Left renal pelvis (tissue), 4 donors: ENCODE data around the gene PRUNE1. TPM values are rescaled to one million over a fixed set of nuclear protein-coding genes. Genes with fewer than 3 reads are reported as not detected.

ENCODE experiments used
- DNase-seq, 4 donors: peaks; one replicate each; pipeline ENCODE4 v3.0.0-alpha.2; 2013; ENCODE audit warnings: low read depth in 4 of 4, low spot score in 3 of 4
- polyA plus RNA-seq, 4 donors: library from polyadenylated mRNA; unstranded; fragments of 120-200 nt; gene quantifications; one replicate each; pipeline ENCODE4 v1.2.1, GENCODE V29; 2013; ENCODE audit not compliant: insufficient read length in 4 of 4

Gene PRUNE1
- polyA plus RNA-seq, 4 donors, result 41.4 to 47.8 (median 46.1) TPM

DNA sequence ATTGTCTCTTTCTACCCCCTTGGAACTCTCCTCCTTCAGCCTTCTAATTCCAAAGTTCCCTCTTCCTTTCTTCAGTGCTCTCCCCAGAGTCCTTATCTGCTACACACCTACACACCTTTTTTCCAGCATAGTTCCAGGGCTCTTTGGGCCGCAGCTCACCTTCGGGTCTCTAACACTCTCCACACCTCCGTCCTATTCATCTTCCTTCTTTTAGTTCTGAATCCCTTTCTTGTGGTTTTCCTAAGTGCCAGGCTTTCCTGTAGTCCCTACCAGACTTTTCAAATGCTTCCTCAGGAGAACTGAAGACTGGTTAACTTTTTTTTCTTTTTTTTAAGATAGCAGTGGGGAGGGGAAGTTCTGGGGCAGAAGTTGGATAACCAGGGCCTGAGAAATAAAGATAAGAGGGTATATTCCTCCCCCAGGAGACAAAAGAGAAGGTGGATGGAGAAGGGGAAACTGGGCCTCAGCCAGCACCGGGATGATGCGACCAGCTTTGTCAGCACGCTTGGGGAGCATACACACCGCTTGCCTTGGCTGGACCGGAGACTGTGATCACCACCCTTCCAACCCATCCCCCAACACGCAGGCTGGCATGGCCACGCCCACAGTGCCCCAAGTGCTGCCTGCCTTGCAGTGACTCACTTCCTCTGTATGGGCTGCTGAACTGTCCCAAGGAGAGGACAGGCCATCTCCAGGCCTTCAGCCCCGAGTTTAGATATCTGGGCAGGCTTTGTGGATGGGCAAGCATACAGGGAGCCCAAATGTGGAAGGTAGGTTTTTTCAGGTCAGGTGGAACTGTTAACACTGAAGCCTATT is 31.2 kb upstream of the PRUNE1 start:
- DNase-seq, result no peak

DNA sequence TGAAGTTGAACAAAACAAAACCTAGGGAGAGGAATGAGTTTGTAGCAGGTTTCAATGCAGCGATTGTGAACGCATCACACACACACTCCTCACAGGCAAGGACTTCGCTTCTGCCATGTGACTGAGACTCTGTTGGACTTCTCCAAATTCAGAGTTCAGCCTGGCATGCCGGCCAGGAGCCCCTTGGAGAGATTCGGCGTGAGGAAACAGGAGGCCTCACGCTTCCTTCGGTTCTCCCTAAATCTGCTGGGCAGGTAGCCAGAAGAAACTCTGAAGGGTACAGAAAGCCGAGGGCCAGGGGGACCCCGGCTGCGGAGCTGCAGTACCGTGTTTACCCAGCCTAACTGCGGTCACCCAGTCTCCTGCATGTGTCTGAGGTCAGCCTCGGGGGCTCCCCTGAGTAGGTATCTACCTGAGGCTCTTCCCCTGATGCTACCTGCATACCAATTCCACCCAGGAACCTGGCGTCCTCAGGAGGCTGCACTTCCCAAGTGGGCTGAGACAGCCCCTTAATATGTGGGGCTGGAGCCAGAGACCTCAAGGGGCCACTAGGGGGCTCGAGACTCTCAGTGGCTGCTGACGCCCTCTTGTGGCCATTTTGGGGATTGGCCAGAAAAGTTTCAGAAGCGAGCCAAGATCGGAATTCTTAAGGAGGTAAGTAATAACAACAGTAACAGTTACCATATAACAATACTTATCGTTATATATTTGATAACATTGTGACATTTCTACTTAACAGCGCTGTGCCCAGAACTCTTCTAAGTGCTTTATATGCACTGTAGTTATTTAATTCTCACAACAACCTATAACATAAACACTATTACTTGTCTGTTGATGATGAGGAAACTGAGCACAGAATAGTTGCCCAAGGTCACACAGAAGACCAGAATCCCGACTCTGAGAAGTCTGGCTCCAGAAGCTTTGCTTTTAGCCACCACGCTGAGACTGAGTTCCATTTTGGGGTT is 28.9 kb upstream of the PRUNE1 start:
- peak in 3 of 4 donors; percentile 75 to 84 (median 82) for DNase-seq

DNA sequence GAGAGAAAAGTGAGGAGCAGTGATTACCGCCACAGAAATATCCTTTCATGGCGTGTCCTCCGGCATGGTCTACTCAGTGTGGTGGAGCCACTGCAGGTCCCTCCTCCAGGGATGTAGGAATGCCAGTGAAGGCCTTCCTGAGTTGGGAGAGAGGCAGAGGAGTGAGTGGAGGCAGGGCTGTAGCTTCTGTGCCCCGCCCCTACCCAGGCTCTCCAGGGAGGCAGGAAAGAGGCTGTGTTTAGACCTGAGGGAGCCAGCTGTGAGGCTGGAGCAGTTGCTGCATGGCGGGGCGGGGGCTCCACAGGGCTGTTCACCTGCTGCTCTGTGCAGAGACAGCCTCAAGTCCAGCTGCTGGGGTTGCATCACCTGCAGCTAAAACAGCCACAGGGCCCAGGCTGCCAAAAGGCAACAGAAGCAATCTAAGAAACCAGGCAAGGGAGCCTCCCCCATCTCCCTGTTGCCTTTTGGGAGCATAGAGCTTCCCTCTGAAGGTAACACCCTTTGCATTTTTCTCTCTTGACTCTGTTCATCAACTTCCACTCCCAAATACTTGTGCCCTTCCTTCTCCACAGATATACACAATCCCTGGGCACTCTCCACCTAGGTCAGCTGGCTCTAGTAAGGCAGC is 27.0 kb upstream of the PRUNE1 start:
- no peak for DNase-seq

DNA sequence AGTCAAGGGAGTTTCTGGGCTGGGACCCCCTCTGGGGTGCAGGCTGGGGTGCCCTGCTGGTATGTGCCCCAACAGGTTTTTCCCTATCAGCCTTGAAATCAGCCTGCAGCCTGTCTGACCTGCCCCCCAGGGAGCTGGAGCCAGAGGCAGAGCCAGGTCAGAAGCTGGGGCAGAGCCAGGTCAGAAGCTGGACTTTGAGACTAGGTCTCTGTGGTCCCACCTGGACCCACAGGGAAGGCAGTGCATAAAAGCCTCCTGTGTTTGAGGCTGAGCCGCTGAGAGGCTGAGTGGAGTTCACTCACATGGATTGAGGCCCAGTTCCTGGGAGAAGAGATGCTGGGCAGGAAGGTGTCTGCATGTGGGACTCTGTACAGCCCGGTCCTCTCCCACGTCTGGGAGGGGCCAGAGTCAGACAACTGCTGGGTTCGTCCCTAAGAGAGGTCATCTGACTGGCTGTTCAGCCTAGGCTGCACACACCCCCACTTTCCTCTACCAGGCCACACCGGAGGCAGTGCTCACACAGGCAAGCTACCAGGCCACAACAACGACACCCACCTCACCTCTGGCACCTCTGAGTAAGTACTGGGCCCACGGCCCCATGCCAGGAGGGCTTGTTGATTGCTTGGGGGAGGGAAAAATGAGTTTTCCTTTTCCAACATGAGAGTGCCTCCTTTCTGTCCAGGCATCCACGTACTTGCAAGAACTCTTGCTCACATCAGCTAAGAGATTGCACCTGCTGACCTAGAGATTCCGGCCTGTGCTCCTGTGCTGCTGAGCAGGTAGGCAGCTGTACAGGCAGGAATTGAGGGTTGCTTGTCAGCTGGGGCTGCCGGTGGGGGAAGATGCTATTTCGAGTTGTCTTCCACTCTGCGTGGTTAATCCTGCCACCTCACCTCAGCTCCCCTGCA is 26.2 kb upstream of the PRUNE1 start, which contains the start of gene ANXA9:
ANXA9 (plus strand) TSS at position 488 of the 908 bp plus-strand sequence. CDS start 814 bp downstream, outside the sequence.
- no peak for DNase-seq

DNA sequence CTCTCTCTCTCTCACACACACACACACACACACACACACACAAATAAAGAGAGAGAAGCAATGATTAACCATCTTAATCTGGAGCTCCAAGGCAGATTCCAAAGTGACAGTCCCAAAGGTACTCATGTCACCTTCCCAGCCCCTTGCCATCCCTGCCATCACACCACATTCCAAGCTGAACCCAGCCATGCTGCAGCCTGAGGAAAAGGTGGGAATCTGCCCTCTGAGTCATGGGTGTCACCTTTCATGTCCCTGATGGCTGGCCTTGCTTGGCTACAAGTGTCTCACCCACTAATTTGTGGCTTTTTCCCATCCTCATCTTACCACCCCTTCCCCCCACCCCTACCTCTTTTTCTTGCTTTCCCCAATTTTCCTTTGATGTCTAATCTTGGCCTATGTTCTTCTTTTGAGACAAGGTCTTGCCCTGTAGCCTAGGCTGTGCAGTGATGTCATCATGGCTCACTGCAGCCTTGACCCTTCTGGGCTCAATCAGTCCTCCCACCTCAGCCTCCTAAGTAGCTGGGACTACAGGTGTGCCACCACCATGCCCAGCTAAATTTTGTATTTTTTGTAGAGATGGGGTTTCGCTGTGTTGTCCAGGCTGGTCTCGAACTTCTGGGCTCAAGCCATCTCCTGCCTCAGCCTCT is 22.9 kb upstream of the PRUNE1 start:
- no peak for DNase-seq

DNA sequence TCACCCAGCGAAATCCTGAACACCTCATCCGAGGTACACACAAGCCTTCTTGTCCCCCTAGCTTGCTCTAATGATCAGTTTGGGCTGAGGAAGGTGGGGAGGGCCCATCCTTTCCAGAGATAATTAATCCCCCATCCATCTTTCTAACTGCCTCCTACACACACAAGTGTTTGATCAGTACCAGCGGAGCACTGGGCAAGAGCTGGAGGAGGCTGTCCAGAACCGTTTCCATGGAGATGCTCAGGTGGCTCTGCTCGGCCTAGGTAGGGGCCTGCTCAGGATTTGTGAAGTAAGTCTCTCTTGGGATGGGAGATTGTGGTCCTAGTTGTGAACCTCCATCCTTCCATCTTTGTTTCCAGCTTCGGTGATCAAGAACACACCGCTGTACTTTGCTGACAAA is 20.3 kb upstream of the PRUNE1 start:
- no peak for DNase-seq

DNA sequence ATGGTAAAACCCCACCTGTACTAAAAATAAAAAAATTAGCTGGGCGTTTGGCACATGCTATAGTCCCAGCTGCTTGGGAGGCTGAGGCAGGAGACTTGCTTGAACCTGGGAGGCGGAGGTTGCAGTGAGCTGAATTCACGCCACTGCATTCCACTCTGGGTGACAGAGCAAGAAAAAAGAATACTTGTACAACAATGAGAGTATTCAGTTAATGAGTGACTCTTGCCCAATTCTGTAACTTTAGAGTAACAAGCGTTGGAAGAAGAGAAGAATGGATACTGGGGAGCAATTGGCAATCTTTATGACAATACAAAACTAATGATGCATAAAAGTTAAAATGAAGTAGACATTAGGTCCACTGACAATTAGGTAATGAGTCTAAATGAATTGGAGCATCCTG is 15.6 kb upstream of the PRUNE1 start:
- DNase-seq, result no peak

DNA sequence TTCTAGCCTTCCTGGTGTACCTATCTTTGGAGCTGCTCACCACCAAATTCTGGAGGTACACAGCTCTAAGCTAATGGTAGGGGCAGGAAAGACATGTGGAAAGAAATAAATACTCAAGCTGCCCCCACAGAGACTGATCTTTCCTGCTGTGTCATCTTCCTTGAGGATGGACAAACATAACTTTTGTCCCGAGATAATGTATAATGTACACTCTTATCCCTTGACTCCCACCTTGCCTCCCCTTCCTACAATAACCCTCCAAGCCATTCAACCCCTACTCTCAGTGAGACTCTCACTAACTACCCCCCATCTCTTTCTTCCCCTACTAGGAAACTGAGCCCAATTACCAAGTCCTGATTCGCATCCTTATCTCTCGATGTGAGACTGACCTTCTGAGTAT is 14.0 kb upstream of the PRUNE1 start:
- DNase-seq, result no peak

DNA sequence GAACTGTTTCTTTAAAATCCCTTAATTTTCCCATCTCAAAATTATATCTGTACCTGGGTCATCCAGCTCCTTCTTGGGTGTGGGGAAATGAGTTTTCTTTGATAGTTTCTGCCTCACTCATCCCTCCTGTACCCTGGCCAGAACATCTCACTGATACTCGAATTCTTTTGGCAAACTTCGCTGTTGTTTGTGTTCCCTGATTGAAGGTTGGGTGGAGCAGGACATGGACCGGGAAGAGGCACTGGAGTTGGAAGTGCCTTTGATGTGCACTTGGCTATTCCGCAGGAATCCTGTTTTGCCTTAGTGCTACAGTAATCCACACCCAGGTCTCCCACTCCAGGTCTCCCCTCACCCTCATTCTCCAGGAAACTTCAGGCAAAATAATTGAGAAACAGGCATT is 12.8 kb upstream of the PRUNE1 start:
- DNase-seq, result no peak

DNA sequence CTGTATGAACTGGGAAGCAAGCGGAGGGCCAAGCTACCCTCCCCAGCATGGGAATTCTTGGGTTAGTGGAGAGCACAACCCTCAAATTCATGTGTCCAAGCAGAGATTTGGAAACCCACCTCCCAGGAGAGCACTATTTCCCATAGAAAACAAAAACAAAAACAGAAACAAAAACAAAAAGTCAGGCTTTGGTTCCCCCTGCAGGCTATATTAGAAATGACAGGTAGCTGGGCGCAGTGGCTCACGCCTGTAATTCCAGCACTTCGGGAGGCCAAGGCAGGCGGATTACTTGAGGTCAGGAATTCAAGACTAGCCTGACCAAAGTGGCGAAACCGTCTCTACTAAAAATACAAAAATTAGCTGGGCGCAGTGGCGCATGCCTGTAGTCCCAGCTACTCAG is 12.4 kb upstream of the PRUNE1 start:
- DNase-seq, result no peak

DNA sequence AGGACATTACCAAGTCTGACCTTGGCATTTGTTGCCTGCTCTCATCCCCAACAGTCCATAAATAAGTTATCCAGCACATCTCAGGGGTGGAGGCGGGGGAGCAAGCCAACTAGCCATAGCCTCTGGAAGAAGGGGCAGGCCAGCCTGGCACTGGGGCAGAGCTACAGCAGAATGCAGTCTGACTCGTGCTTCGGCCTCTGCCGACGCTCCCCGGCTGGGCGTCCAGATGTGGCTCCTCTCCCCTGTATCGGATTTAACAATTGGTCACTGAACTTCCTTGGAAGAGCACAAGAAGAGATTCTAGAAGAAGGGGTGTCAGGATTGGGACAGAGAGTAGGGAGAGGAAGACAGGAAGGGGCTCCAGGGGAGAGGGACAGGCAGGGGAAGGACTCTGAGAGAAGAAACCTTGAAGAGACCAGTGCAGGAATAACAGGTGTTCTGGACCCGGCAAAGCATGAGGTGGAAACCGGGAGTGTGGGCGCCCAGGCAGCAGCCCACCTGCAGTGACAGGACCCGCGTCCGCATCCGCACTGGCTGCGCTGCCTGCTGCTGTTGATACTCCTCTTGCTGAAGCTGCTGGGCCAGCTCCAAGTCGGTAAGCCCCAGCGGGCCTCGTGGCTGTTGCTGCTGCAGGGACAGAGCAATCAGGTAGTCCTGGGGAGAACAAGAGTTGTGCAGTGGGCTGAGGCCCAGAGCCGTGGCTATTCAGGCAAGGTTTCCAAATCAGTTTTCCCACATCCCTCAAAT is 10.9 kb upstream of the PRUNE1 start:
- no peak for DNase-seq

DNA sequence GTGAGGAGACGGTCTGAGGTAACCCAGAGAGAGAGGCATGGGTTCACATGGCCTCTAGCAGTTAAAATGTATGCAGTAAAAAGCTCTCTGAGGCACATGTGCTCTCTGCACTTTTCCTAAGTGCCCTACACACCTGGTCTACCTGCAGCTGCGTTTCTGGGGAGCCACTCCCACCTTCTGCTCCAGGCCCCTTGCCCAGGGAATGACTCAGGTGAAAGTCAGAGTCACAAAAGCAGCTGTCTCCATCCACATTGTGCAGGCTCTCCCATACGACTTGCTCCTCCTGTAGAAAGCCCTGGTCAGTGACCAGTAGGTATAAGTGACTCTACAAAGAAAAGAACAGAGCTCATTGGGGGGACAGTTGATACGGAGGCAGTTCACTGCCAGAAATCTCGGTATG is 10.3 kb upstream of the PRUNE1 start:
- DNase-seq, result no peak

DNA sequence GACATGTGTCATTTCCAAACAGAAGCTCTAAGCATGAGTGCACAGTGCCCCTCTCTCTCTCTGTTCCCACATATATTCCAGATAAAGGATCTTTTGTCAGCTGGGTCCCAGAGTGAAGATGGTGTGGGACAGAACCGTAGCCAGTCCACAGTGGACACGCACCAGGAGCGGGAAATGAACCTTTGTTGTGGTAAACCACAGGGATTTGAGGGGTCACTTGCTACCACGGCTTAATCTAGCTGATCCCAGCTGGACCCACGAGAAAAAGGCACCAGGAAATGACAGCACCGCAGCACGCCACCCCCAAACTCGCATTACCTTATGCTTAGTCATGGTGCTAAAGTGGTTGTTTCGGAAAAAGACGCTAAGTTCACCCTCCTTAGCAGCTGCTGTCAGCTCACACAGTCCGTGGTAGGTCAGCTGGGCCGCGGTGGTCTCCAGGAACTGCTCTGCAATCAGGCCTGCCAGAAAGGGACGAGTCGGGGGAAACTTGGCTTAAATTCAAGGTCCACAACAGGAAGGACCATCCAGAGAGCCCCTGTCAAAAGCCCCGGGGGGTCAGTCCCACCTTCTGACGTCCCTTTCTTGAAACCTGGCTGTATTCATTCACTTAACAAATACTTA is 9.1 kb upstream of the PRUNE1 start:
- DNase-seq, result no peak

DNA sequence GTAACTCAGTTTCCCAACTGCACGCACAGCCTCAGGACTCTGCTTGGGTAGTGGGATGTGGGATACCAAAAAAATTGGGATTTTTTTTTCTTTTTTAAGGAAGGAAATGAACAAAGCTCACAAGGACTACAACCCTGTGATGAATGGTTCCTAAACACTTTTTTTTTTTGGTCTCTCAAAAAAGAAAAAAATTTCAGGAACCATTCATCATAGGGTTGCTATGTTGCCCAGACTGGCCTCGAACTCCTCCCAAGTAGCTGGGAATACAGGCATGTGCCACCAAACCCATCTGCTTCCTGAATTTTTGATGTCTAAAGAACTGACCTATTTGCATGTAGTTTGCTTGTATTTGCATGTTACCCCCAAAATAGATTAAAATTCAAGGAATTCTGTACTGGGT is 8.3 kb upstream of the PRUNE1 start:
- no peak for DNase-seq

DNA sequence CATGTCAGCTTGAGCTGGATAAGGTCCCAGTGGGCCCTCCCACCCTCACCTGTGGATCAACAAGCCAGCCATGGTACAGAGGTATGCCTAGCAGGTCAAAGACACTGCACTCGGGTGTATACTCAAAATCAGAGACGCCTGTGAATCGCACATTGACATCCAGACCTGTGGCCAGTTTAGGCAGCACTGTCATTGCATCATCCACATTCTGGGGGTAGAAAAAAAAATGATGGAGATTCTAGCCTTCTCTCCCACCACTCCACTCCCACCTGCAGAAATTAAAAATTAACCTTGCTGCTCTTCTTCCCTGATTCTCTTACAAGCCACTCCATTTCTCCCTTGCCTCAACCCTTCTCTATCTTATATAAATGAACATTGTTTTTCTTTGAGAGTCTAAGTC is 7.8 kb upstream of the PRUNE1 start:
- DNase-seq, result no peak

DNA sequence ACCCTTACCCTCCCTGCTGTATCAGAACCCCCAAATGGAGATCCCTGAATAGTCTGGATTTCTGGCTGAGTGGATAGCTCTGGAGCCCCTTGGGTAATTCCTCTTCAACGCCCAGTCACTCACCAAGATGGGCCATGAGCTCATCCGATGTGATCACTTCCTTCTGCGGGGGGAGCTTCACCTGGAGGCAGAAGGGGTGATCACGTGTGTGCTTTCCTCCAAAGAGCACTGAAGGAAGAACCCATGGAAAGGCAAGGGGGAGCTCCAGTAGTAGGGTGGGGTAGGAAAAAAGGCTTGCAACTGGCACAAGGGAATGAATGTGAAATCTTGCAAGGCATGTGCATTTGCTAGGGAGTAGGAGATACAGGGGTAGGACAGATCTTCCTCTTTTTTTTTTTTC is 6.6 kb upstream of the PRUNE1 start:
- DNase-seq, result no peak

DNA sequence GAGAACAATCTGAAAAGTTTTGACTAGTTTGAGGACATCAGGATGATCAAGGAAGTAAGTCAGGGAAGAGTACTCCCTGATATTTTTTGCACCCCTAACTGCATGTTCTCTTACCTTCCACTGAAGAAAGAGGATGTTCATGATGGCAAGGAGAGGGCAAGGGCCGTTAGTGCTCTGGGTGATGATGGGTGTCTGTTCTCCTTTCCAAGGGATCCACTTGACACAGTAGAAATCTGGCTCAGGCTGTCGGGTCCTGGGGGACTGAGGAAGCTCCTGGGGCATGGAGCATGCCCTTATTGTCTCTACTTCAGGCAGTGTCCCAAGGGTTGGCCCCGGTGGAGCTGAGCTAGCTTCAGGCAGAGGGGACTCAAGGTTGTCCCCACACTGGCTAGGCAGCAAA is 6.2 kb upstream of the PRUNE1 start:
- DNase-seq, result no peak

DNA sequence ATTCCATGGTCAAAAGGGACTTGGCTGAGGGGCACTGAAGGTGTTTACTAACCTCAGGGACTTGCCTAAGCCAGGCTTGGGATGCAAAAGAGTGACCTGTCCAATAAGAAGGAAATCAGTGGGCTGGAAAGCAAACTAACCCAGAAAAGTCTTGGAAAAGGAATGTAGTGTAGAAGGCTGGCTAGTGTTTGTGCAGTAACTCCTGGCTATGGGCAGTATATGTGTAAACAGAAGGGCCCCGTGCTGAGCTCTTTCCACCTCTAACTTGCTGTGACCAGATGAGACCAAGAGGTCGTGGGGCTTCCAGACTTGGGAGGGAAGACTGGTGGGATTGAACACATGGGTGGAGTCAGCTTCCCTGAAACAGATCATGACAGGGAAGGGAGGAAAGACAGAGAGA is 5.6 kb upstream of the PRUNE1 start:
- no peak for DNase-seq
